CD1c-positive myeloid dendritic cell (primary cell): ENCODE data around the gene SIPA1L3.

Experiments used
- DNase-seq: peaks from one replicate; pipeline ENCODE4 v3.0.0-alpha.2; 2016; ENCODE audit errors: extremely low spot score

SIPA1L3 gene

GRCh38 chr19:37995346-37995745 lies 88.3 kb downstream of the SIPA1L3 start:
- DNase-seq, result no peak

GRCh38 chr19:37997911-37998344 lies 90.9 kb downstream of the SIPA1L3 start:
- DNase-seq, result no peak

GRCh38 chr19:37998801-37999308 lies 91.8 kb downstream of the SIPA1L3 start:
- no peak for DNase-seq

- no peak for DNase-seq
Observed at GRCh38 chr19:37999309-38000213, 92.6 kb downstream of the SIPA1L3 start.

GRCh38 chr19:38001158-38001781 lies 94.3 kb downstream of the SIPA1L3 start:
- no peak for DNase-seq

GRCh38 chr19:38003438-38004185 lies 96.6 kb downstream of the SIPA1L3 start:
- DNase-seq, result peak; percentile 51

GRCh38 chr19:38004186-38004520 lies 97.1 kb downstream of the SIPA1L3 start:
- no peak for DNase-seq

GRCh38 chr19:38004521-38005223 lies 97.7 kb downstream of the SIPA1L3 start:
- peak; percentile 80 for DNase-seq

- no peak for DNase-seq
Observed at GRCh38 chr19:38005224-38005614, 98.2 kb downstream of the SIPA1L3 start.

GRCh38 chr19:38006361-38007045 lies 99.5 kb downstream of the SIPA1L3 start:
- peak; percentile 71 for DNase-seq

GRCh38 chr19:38009650-38010242 lies 102.7 kb downstream of the SIPA1L3 start:
- DNase-seq, result no peak

- no peak for DNase-seq
Observed at GRCh38 chr19:38011426-38011825, 104.4 kb downstream of the SIPA1L3 start.

GRCh38 chr19:38012290-38012689 lies 105.3 kb downstream of the SIPA1L3 start:
- no peak for DNase-seq

GRCh38 chr19:38012944-38013343 lies 105.9 kb downstream of the SIPA1L3 start:
- DNase-seq, result no peak

- DNase-seq, result no peak
Observed at GRCh38 chr19:38013913-38014580, 107.0 kb downstream of the SIPA1L3 start.

- no peak for DNase-seq
Observed at GRCh38 chr19:38015216-38015615, 108.2 kb downstream of the SIPA1L3 start.

GRCh38 chr19:38015761-38016160 lies 108.8 kb downstream of the SIPA1L3 start:
- no peak for DNase-seq

GRCh38 chr19:38017401-38018151 lies 110.6 kb downstream of the SIPA1L3 start:
- DNase-seq, result no peak

- DNase-seq, result no peak
Observed at GRCh38 chr19:38018694-38019395, 111.8 kb downstream of the SIPA1L3 start.
